Endothelial cell of umbilical vein (primary cell): ENCODE results near the gene RAD51B. TPM values are rescaled to one million over a fixed set of nuclear protein-coding genes. Genes with fewer than 3 reads are reported as not detected.

Source experiments
- BruUV-seq: library from RNA; stranded (reverse); fragments of 400-500 nt; replicated peaks from 2 replicates; lab custom pipeline; 2021; lab: Mats Ljungman, UMichigan
- CTCF ChIA-PET: fragments of 300-600, 350-600 bp; sonication (Branson Sonifier 250); formaldehyde crosslinking; loops from one replicate; lab custom pipeline; 2021; ENCODE audit warnings: antibody characterized with exemption, inconsistent platforms; lab: Charles Lee
- POLR2A ChIA-PET: fragments of 300-600, 350-600 bp; sonication (Branson Sonifier 250); formaldehyde crosslinking; loops from one replicate; lab custom pipeline; 2021; ENCODE audit warnings: antibody characterized with exemption, inconsistent platforms; lab: Charles Lee
- DNase-seq: peaks from one replicate; pipeline ENCODE4 v3.0.0-alpha.2; 2011; ENCODE audit warnings: low read depth, low spot score
- FAIRE-seq: peaks from 2 replicates; lab custom pipeline; 2011; peaks lifted over from hg19 to GRCh38; lab: Jason Lieb, UNC
- H2AFZ ChIP-seq: 2 replicates; pipeline ENCODE4 v1.6.0; 2012; ENCODE audit warnings: low read depth, low read length, control low read depth, inconsistent platforms
- H3K27ac ChIP-seq: 2 replicates; pipeline ENCODE4 v1.5.1; 2011; ENCODE audit warnings: low read depth, mild to moderate bottlenecking, control low read depth, low read length, moderate library complexity; ENCODE audit not compliant: insufficient read depth
- H3K27me3 ChIP-seq, 2 experiments: 2 replicates each; pipeline versions ENCODE4 v1.6.0 to v1.6.1; 2011; ENCODE audit warnings: low read length in 2 of 2, mixed read lengths in 1 of 2; ENCODE audit not compliant: control insufficient read depth in 2 of 2, insufficient read depth in 2 of 2
- H3K36me3 ChIP-seq, 2 experiments: 2 replicates in 1 of 2; 3 replicates in 1 of 2; pipeline ENCODE4 v1.5.1; 2011; ENCODE audit warnings: low read length in 2 of 2, mild to moderate bottlenecking in 1 of 2, moderate library complexity in 1 of 2; ENCODE audit not compliant: control insufficient read depth in 2 of 2, insufficient read depth in 2 of 2; ENCODE audit errors: extremely low read depth in 1 of 2
- H3K4me1 ChIP-seq: 3 replicates; pipeline ENCODE4 v1.5.1; 2011; ENCODE audit warnings: mild to moderate bottlenecking, low read length; ENCODE audit not compliant: control insufficient read depth, insufficient read depth; ENCODE audit errors: extremely low read depth
- H3K4me2 ChIP-seq: 2 replicates; pipeline ENCODE4 v1.6.1; 2011; ENCODE audit warnings: low read length, control low read depth, mixed read lengths; ENCODE audit not compliant: insufficient read depth
- H3K4me3 ChIP-seq, 3 experiments: fragments of 200-600 bp in 1 of 3; sonication (generic), shearing (Covaris generic) in 1 of 3; replicated peaks in 1 of 3; 2 replicates each; pipeline ENCODE4 v1.5.1; 2011 to 2016; ENCODE audit warnings: control low read depth in 3 of 3, low read length in 3 of 3, mild to moderate bottlenecking in 2 of 3, inconsistent platforms in 1 of 3, low read depth in 1 of 3, moderate library complexity in 1 of 3; ENCODE audit not compliant: insufficient read depth in 1 of 3
- H3K79me2 ChIP-seq: 2 replicates; pipeline ENCODE4 v1.6.0; 2012; ENCODE audit warnings: low read length, inconsistent platforms; ENCODE audit not compliant: control insufficient read depth, insufficient read depth
- H3K9ac ChIP-seq: replicated peaks from 2 replicates; pipeline ENCODE3; 2011; ENCODE audit warnings: low read length, control low read depth; ENCODE audit not compliant: insufficient read depth; ENCODE audit errors: extremely low read depth
- H3K9me1 ChIP-seq: replicated peaks from 3 replicates; pipeline ENCODE4 v1.6.0; 2011; ENCODE audit warnings: mild to moderate bottlenecking, low read length; ENCODE audit not compliant: control insufficient read depth, insufficient read depth; ENCODE audit errors: extremely low read depth
- H3K9me3 ChIP-seq: replicated peaks from 2 replicates; pipeline ENCODE4 v1.5.1; 2012; ENCODE audit warnings: low read length, inconsistent platforms; ENCODE audit not compliant: control insufficient read depth, insufficient read depth
- H4K20me1 ChIP-seq: replicated peaks from 2 replicates; pipeline ENCODE3; 2011; ENCODE audit warnings: mild to moderate bottlenecking, low read length; ENCODE audit not compliant: control insufficient read depth, insufficient read depth; ENCODE audit errors: extremely low read depth
- CTCF ChIP-seq, 2 donors: IDR thresholded peaks; 1 replicate in 1 of 2; 2 replicates in 1 of 2; pipeline ENCODE4 v1.5.1; 2011; ENCODE audit warnings: low read length in 2 of 2, mild to moderate bottlenecking in 2 of 2, moderate library complexity in 2 of 2, control low read depth in 1 of 2, inconsistent platforms in 1 of 2, low read depth in 1 of 2; ENCODE audit not compliant: insufficient read depth in 1 of 2; ENCODE audit errors: extremely low read depth in 1 of 2
- EZH2 ChIP-seq: IDR thresholded peaks from 2 replicates; pipeline ENCODE4 v1.6.1; 2012; ENCODE audit warnings: borderline replicate concordance, low read depth, mild to moderate bottlenecking, moderate library complexity, low read length, inconsistent platforms; ENCODE audit not compliant: severe bottlenecking
- FOS ChIP-seq: IDR thresholded peaks from 2 replicates; pipeline ENCODE4 v1.6.1; 2011; ENCODE audit warnings: mild to moderate bottlenecking, low read length, moderate library complexity, borderline replicate concordance; ENCODE audit not compliant: insufficient read depth
- GATA2 ChIP-seq: IDR thresholded peaks from 2 replicates; pipeline ENCODE4 v1.7.0; 2011; ENCODE audit warnings: low read depth, mild to moderate bottlenecking, moderate library complexity, mixed read lengths, low read length; ENCODE audit not compliant: insufficient read length, insufficient read depth
- JUN ChIP-seq: IDR thresholded peaks from 2 replicates; pipeline ENCODE4 v1.6.1; 2011; ENCODE audit warnings: borderline replicate concordance, low read depth; ENCODE audit not compliant: insufficient read length, insufficient read depth
- MYC ChIP-seq: IDR thresholded peaks from one replicate; pipeline ENCODE4 v1.6.1; 2011; ENCODE audit warnings: mild to moderate bottlenecking, low read depth, low read length
- POLR2A ChIP-seq: IDR thresholded peaks from 2 replicates; pipeline ENCODE4 v1.6.1; 2012; ENCODE audit warnings: low read depth, mild to moderate bottlenecking, control low read depth, low read length
- POLR2AphosphoS5 ChIP-seq: IDR thresholded peaks from 2 replicates; pipeline ENCODE4 v1.6.1; 2012; ENCODE audit warnings: low read depth, mild to moderate bottlenecking, control low read depth, low read length, moderate library complexity; ENCODE audit not compliant: insufficient read depth
- dilution Hi-C: fragments of 300-500 bp; cut with MboI; formaldehyde crosslinking; loops from one replicate; pipeline ENCODE4 v1.15.0; 2019; ENCODE audit warnings: low sequenced_read_pairs; ENCODE audit not compliant: extremely low pct_ligation_motif_present
- intact Hi-C: fragments of 100-400 bp; cut with micrococcal nuclease; formaldehyde crosslinking; loops from one replicate; pipeline ENCODE4 v1.10.0; 2022
- polyA plus RNA-seq, 4 experiments: library from polyadenylated mRNA; depleted of rRNA in 3 of 4; stranded (reverse) in 3 of 4; unstranded in 1 of 4; fragments of >200 nt; gene quantifications; 2 replicates each; pipeline versions ENCODE4 v1.2.1 to v1.2.3, GENCODE V29; 2011 to 2012; ENCODE audit warnings: missing spikeins in 1 of 4
- total RNA-seq: library from RNA; stranded (reverse); gene quantifications from 2 replicates; pipeline ENCODE4 v1.2.3, GENCODE V29; 2021
- TF ChIP-seq, protein P1 (sequence below): IDR thresholded peaks from 2 replicates; pipeline ENCODE4 v1.6.1; 2011; ENCODE audit not compliant: insufficient read depth, insufficient read length

Gene RAD51B
- total and polyA plus RNA-seq, 2 donors (not counting 3 experiments of a cell fraction or from before 2014, with no cell fraction given) = 3.9 to 19.0 TPM

- FAIRE-seq (no peak), DNase-seq (no peak)
- dilution Hi-C loops (no loop called here), intact Hi-C loops (no loop called here)
- H3K27me3 ChIP-seq = no peaks in the 10 kb centered on the region
- H3K4me3 ChIP-seq = no peak overlapping the region
- H4K20me1 ChIP-seq = no peaks in the 10 kb centered on the region
- no TSS peak for BruUV-seq
- H3K27ac ChIP-seq = no peak overlapping the region
- no peaks in the 10 kb centered on the region for H3K79me2 ChIP-seq
- no peaks in the 10 kb centered on the region for H3K9me3 ChIP-seq
- H3K4me2 ChIP-seq = no peak overlapping the region
- TF ChIP-seq POLR2AphosphoS5 (no peak), EZH2 (no peak), FOS (no peak), CTCF (IDR thresholded peaks at IDR 0.05; ENCODE audit: extremely low read depth in 1 of 2, insufficient read depth in 1 of 2, low read depth in 1 of 2, low read length in 2 of 2) (no peak), POLR2A (no peak), JUN (no peak), MYC (no peak), GATA2 (no peak)
- TF ChIP-seq, protein P1, sequence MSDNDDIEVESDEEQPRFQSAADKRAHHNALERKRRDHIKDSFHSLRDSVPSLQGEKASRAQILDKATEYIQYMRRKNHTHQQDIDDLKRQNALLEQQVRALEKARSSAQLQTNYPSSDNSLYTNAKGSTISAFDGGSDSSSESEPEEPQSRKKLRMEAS = no peak
- H3K9ac ChIP-seq = no peak overlapping the region
- H3K9me1 ChIP-seq = no peaks in the 10 kb centered on the region
- H2AFZ ChIP-seq = no peak overlapping the region
- ChIA-PET CTCF (no interaction called here), POLR2A (no interaction called here)
- H3K36me3 ChIP-seq = no peaks in the 10 kb centered on the region
- H3K4me1 ChIP-seq = no peaks in the 10 kb centered on the region
These were observed 929.1 kb downstream of the RAD51B start for GRCh38 chr14:68748691-68749090.
